Muscle of leg (tissue), 11 donors: Measurements from ENCODE around the gene NDUFB2. TPM values are rescaled to one million over a fixed set of nuclear protein-coding genes. Genes with fewer than 3 reads are reported as not detected.
"Not testable (repeated sequence)": the region's sequence is repeated elsewhere in the genome, so short reads cannot be mapped to it uniquely, and the experiment has no call there.

Source experiments
- DNase-seq: peaks from one replicate; pipeline ENCODE4 v3.0.0; 2013
- H3K27ac ChIP-seq: one replicate; pipeline ENCODE4 v1.5.1; 2013; ENCODE audit warnings: mild to moderate bottlenecking, low read length, control low read depth
- H3K27me3 ChIP-seq: one replicate; pipeline ENCODE4 v1.6.1; 2013; ENCODE audit warnings: low read length; ENCODE audit not compliant: control insufficient read depth, insufficient read depth
- H3K36me3 ChIP-seq: one replicate; pipeline ENCODE4 v1.6.1; 2013; ENCODE audit warnings: low read length; ENCODE audit not compliant: control insufficient read depth, insufficient read depth
- H3K4me1 ChIP-seq: one replicate; pipeline ENCODE4 v1.6.1; 2013; ENCODE audit warnings: low read length; ENCODE audit not compliant: control insufficient read depth, insufficient read depth
- H3K4me3 ChIP-seq: one replicate; pipeline ENCODE4 v1.5.1; 2013; ENCODE audit warnings: low read length, control low read depth
- H3K9me3 ChIP-seq: replicated peaks from 2 replicates; pipeline ENCODE4 v1.6.1; 2013; ENCODE audit warnings: low read depth, low read length; ENCODE audit not compliant: control insufficient read depth
- WGBS: methylation state at CpG from one replicate; pipeline ENCODE4 v1.1.5; 2013; ENCODE audit warnings: missing lambda C conversion rate; ENCODE audit not compliant: insufficient coverage; 5-methylcytosine and 5-hydroxymethylcytosine counted together
- polyA plus RNA-seq, 8 donors: library from polyadenylated mRNA; unstranded; fragments of 120-200 nt; gene quantifications; one replicate each; pipeline versions ENCODE4 v1.2.1 to v1.2.3, GENCODE V29; 2013; ENCODE audit warnings: inconsistent platforms in 1 of 8, low replicate concordance in 1 of 8; ENCODE audit not compliant: insufficient read length in 8 of 8, insufficient read depth in 1 of 8
- total RNA-seq: library from RNA; stranded (reverse); fragments of 120-200 nt; gene quantifications from one replicate; pipeline ENCODE4 v1.2.4, GENCODE V29; 2013

NDUFB2 gene
- total and polyA plus RNA-seq, 9 donors: 147 to 270 (median 166) TPM

- Histone ChIP-seq H3K4me3 (no peak overlapping the region), H3K4me1 (peaks cover 22% of the 10 kb centered on the region), H3K9me3 (no peaks in the 10 kb centered on the region), H3K36me3 (no peaks in the 10 kb centered on the region), H3K27me3 (no peaks in the 10 kb centered on the region), H3K27ac (no peak overlapping the region)
- no peak for DNase-seq
- 87% methylated on average over 14 of the region's 16 CpGs for WGBS
Observed at GRCh38 chr7:140655511-140656408, 40.7 kb upstream of the NDUFB2 start.

DNA sequence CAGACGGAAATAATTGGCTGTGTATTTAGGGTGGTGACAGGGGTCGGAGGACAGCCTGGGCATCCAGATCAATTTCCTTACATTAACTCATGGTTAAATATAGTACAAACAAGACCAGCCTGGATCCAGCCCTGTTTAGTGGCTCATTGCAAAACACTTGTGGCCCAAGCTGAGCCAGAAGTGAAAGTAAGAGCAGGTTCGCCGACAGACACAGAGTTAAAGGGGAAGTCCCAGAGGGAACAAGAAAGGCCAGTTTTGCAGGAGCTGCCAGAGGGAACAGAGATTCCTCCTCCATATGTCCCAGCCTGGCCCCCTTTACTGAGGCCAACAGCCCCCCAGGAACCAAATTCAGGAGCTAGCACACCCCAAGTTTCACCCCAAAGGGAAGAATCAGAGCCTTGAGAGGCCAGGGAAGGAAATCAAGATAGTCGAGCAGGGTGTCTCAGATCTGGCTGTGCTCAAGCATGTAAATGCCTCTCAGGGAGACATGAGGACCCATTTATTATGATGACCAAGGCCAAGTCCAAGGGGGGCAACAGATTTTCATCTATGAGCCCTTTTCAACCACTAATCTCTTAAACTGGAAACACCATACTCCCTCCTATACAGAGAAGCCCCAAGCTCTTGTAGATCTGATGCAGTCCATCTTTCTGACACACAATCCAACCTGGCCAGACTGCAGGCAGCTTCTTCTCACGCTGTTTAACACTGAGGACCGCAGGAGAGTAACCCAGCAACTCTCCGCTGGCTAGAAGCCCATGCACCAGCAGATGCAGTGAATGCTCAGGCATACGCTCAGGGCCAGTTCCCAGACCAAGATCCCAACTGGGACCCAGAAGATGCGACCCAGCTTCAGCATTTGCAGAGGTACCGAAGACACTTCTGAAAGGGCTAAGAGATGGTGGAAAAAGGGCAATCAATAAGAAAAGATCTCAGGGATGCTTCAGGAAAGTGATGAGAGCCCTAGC is 39.7 kb upstream of the NDUFB2 start:
- H3K4me1 ChIP-seq: peaks cover 22% of the 10 kb centered on the region
- no peaks in the 10 kb centered on the region for H3K27me3 ChIP-seq
- 37% methylated on average over 7 of the region's 11 CpGs for WGBS
- no peaks in the 10 kb centered on the region for H3K36me3 ChIP-seq
- H3K4me3 ChIP-seq: no peak overlapping the region
- DNase-seq: peak; percentile 83
- H3K27ac ChIP-seq: no peak overlapping the region
- no peaks in the 10 kb centered on the region for H3K9me3 ChIP-seq

GRCh38 chr7:140657891-140658290 is 38.6 kb upstream of the NDUFB2 start:
- no peaks in the 10 kb centered on the region for H3K9me3 ChIP-seq
- DNase-seq: no peak
- 78% methylated on average over 5 of the region's 9 CpGs for whole genome bisulfite sequencing
- no peaks in the 10 kb centered on the region for H3K27me3 ChIP-seq
- no peaks in the 10 kb centered on the region for H3K36me3 ChIP-seq
- no peak overlapping the region for H3K27ac ChIP-seq
- H3K4me3 ChIP-seq: no peak overlapping the region
- peaks cover 22% of the 10 kb centered on the region for H3K4me1 ChIP-seq

GRCh38 chr7:140659856-140660255 is 36.7 kb upstream of the NDUFB2 start:
- no peak overlapping the region for H3K27ac ChIP-seq
- no peaks in the 10 kb centered on the region for H3K9me3 ChIP-seq
- H3K27me3 ChIP-seq: no peaks in the 10 kb centered on the region
- 0% methylated on average over 5 of the region's 8 CpGs for WGBS
- no peak overlapping the region for H3K4me3 ChIP-seq
- peak; percentile 78 for DNase-seq
- no peaks in the 10 kb centered on the region for H3K36me3 ChIP-seq
- peaks cover 15% of the 10 kb centered on the region for H3K4me1 ChIP-seq

GRCh38 chr7:140661124-140661523 is 35.4 kb upstream of the NDUFB2 start:
- no peak for DNase-seq
- peaks cover 11% of the 10 kb centered on the region for H3K4me1 ChIP-seq
- no peaks in the 10 kb centered on the region for H3K27me3 ChIP-seq
- no peaks in the 10 kb centered on the region for H3K9me3 ChIP-seq
- no peak overlapping the region for H3K4me3 ChIP-seq
- no CpG with 5 or more reads among the region's 2 CpGs for WGBS
- no peak overlapping the region for H3K27ac ChIP-seq
- H3K36me3 ChIP-seq: no peaks in the 10 kb centered on the region

GRCh38 chr7:140662938-140663337 is 33.6 kb upstream of the NDUFB2 start:
- H3K4me1 ChIP-seq, H3K27me3 ChIP-seq, H3K9me3 ChIP-seq, H3K36me3 ChIP-seq, H3K4me3 ChIP-seq, H3K27ac ChIP-seq, DNase-seq: not testable (repeated sequence)
- no CpG with 5 or more reads among the region's 2 CpGs for WGBS

- no peak overlapping the region for H3K27ac ChIP-seq
- no peaks in the 10 kb centered on the region for H3K9me3 ChIP-seq
- no peaks in the 10 kb centered on the region for H3K27me3 ChIP-seq
- H3K4me3 ChIP-seq: no peak overlapping the region
- H3K36me3 ChIP-seq: no peaks in the 10 kb centered on the region
- no peak for DNase-seq
- 86% methylated on average over 1 of the region's 1 CpG for WGBS
- peaks cover 5% of the 10 kb centered on the region for H3K4me1 ChIP-seq
Observed at GRCh38 chr7:140667476-140667875, 29.0 kb upstream of the NDUFB2 start.

GRCh38 chr7:140668641-140669040 is 27.9 kb upstream of the NDUFB2 start:
- no CpG with 5 or more reads among the region's 1 CpG for WGBS
- no peak overlapping the region for H3K27ac ChIP-seq
- H3K4me1 ChIP-seq: peaks cover 8% of the 10 kb centered on the region
- H3K27me3 ChIP-seq: no peaks in the 10 kb centered on the region
- no peaks in the 10 kb centered on the region for H3K36me3 ChIP-seq
- H3K4me3 ChIP-seq: no peak overlapping the region
- no peak for DNase-seq
- no peaks in the 10 kb centered on the region for H3K9me3 ChIP-seq

DNA sequence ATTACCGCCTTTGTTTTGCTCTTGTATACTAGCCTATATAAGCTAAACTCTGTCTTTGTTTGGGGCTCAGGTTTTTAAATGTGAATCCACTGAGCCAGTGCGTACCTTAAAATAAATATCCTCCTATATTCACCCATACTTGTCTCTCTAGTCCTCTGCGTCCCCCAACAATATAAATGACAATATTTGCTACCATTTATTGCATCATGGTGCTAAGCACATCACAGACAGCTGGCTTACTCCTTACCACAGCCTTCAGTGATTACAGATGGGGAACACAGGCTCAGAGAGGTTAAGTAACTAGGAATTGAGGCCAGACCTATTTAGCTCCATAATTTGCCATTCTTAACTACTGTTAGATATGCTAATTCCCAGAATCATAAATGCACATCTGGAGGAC is 27.2 kb upstream of the NDUFB2 start:
- WGBS: no CpG with 5 or more reads among the region's 3 CpGs
- H3K27ac ChIP-seq: no peak overlapping the region

DNA sequence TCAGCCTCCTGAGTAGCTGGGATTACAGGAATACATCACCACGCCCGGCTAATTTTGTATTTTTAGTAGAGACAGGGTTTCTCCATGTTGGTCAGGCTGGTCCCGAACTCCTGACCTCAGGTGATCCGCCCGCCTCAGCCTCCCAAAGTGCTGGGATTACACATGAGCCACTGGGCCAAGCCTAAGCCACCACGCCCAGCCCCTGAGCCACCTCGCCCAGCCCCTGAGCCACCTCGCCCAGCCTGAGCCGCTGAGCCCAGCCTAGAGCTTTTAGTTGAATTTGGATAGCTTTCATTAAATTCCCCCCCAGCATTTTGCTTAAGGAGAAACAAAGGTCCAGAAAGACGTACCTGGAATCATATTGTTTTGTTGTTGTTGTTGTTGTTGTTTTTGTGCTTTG is 26.6 kb upstream of the NDUFB2 start:
- not testable (repeated sequence) for H3K9me3 ChIP-seq, H3K4me3 ChIP-seq, H3K27ac ChIP-seq, H3K27me3 ChIP-seq, DNase-seq, H3K36me3 ChIP-seq
- 43% methylated on average over 1 of the region's 10 CpGs for WGBS
- H3K4me1 ChIP-seq: peaks cover 15% of the 10 kb centered on the region

More for the DNA sequence above, 27.2 kb upstream of the NDUFB2 start:
- no peak for DNase-seq
- H3K4me3 ChIP-seq: no peak overlapping the region
- peaks cover 13% of the 10 kb centered on the region for H3K4me1 ChIP-seq
- no peaks in the 10 kb centered on the region for H3K36me3 ChIP-seq
- H3K27me3 ChIP-seq: no peaks in the 10 kb centered on the region
- no peaks in the 10 kb centered on the region for H3K9me3 ChIP-seq
